GM10847 (cell line): ENCODE data around the gene ADRM1.

Experiments used
- POLR2A ChIP-seq: IDR thresholded peaks from 2 replicates; pipeline ENCODE4 v1.6.1; 2011; ENCODE audit not compliant: insufficient read length; ENCODE audit errors: extremely low read depth

ADRM1 gene

DNA sequence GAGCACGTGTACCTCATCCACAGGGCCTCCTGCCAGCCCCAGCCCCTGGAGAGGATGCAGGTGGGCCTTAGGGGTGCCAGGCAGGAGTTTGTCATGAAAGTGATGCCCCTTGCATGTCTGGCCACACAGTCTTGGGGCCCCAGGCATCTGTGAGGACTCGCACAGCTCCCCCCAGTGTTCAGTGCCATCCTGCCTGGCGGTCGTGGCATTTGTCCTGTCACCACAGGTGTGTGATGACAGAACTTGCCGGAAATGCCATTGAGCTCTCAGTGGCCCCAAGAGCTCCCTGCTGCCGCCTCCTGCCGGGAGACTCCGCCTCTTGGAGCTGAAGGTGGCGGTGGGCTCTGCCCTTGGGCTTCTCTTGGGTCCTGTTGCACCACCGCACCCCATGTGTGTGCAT, 30.6 kb upstream of the ADRM1 start:
- no peak for TF ChIP-seq POLR2A

GRCh38 chr20:62273416-62273815, 29.4 kb upstream of the ADRM1 start:
- no peak for TF ChIP-seq POLR2A

DNA sequence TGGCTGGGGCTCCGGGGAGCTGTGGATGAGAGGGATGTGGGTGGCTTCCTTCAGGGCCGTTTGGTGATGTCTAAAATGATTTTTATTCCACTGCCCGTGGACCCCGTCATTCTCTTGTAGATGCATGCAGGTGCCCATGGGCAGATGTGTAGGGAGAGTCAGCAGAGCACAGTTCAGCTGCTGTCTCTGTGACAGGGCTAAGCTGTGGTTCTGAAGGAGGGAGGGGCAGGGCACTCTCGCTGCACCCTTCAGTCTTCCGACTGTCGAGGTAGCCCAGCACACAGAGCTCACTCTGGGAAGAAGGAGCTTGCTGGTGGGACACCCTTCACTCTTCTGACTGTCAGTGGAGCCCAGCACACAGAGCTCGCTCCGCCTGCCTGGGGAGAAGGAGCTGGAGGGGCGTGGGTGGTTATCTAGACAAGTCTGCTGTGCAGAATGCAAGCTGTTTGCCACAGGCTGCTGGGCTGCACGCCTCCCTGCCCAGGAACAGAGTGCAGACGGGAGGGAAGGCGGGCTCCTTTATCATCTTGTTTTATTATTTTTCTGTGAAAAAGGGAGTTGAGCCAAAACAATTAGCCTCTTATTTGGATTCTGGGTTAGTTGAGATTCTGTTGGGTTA, 28.4 kb upstream of the ADRM1 start:
- TF ChIP-seq POLR2A: no peak

DNA sequence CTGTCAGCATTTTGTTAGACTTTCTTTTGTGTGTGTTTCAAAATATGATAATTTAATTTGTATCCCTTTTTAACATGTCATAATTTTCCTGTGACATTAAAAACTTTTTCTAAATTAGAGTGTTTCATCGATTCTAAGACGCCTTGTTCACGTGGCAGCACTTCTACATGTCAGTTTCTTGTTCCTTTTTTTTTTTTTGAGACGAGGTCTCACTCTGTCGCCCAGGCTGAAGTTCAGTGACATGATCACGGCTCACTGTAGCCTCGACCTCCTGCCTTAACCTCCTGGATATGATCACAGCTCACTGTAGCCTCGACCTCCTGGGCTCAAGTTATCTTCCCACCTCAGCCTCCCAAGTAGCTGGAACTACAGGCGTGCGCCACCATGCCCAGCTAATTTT, 27.6 kb upstream of the ADRM1 start:
- TF ChIP-seq POLR2A: no peak

DNA sequence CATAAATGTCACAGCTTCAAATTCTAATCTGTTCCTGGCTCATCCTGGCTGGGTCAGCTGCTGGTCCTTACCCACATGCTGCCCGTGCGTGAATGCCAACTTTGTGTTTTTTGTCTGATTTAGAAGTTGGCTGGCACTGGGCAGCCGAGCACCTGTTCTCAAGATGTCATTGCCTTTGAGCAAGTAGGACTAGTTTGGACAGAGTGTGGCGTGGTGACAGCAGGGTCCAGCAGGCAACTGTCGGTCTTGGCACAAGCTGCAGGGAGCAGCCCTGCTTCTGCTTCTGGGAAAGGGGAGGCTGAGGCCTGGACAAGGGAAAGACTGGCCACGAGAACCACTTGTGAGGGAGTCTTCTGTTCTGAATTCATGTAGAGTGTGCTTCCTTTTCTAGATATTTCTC, 26.4 kb upstream of the ADRM1 start:
- no peak for TF ChIP-seq POLR2A

GRCh38 chr20:62277253-62277652, 25.5 kb upstream of the ADRM1 start:
- no peak for TF ChIP-seq POLR2A

DNA sequence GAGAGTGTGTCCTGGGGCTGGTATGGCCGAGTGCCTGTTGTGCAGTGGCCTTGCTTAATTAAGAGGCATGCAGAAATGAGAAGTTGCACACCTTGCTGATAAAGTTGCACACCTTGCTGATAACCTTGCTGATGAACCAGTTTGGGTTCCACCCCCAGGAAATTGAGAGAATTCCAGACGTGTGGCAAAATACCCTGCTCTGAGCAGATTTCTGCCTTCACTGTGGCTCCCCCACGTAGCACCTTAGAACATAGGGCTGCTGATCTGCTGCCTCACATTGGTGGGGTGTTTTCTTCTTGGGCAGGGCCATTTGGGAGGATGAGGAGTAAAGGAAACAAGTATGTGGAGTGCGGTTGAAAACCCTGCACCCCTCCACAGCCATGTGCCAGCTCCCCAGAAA, 22.5 kb upstream of the ADRM1 start:
- TF ChIP-seq POLR2A: no peak

- TF ChIP-seq POLR2A: no peak
Observed at GRCh38 chr20:62281161-62281933, 21.4 kb upstream of the ADRM1 start.

DNA sequence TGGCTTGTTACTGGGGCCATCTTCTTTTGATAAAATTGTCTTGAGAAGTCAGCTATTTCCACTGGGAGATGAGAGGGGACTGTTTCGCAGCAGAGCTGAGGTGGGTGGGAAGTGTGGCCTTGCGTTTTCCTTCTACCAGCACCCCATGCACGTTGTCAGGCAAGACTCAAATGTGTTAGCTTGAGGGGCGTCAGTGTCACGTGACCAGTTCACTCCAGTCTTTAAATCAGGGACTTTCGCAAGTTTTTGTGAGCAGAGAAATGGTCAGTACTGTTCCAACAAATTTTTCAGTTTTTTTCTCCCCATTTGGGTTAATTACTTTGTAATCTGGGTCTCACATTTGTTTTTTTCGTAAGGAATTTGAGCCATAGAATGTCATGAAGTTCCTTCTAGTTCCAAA, 20.7 kb upstream of the ADRM1 start:
- no peak for TF ChIP-seq POLR2A

DNA sequence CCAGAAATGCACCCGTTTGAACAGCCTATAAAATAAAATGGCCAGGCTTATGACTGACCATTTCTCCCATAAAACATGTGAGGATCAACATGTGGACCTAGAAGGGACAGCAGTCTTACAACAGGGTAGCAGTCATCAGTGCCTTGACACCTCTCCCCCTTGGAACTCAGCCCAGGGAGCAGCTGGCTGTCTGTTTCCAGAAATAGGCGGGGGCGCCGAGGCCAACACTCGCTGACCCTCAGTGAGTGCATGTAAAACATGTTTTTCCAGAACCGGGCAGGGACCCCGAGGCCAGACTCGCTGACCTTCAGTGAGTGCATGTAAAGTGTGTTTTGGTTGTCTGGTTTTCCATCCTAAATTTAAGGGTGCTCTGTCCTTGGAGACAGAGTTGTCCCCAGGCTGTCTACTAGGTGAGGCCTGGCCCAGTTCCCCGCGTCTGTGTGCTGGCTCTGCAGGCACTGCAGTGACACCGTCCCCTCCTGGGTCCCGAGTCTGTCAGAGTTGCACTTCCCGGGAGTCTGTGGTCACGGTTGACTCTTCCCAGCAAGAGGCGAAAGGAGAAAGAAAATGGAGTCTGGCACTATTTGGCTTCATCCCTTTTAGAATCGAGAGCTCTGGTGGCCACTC, 19.8 kb upstream of the ADRM1 start:
- no peak for TF ChIP-seq POLR2A

GRCh38 chr20:62284448-62284847, 18.3 kb upstream of the ADRM1 start:
- no peak for TF ChIP-seq POLR2A

GRCh38 chr20:62285151-62285550, 17.6 kb upstream of the ADRM1 start:
- no peak for TF ChIP-seq POLR2A

DNA sequence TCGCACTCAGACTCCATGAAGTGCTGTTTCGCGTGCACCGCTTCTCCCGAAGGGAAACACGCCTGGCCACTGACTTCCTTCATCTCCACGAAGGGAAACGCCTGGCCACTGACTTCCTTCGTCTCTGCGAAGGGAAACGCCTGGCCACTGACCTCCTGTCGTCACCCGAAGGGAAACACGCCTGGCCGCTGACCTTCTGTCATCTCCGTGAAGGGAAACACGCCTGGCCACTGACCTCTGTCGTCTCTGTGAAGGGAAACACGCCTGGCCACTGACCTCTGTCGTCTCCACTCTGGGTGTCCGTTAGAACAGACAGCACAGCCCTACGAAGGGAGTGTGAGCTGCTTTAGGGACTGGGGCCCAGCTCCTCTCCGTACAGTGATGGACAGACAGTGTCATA, 17.1 kb upstream of the ADRM1 start:
- TF ChIP-seq POLR2A: no peak

GRCh38 chr20:62286493-62287064, 16.2 kb upstream of the ADRM1 start:
- no peak for TF ChIP-seq POLR2A

- no peak for TF ChIP-seq POLR2A
Observed at GRCh38 chr20:62287129-62287528, 15.7 kb upstream of the ADRM1 start.

GRCh38 chr20:62287759-62288534, 14.8 kb upstream of the ADRM1 start:
- no peak for TF ChIP-seq POLR2A

DNA sequence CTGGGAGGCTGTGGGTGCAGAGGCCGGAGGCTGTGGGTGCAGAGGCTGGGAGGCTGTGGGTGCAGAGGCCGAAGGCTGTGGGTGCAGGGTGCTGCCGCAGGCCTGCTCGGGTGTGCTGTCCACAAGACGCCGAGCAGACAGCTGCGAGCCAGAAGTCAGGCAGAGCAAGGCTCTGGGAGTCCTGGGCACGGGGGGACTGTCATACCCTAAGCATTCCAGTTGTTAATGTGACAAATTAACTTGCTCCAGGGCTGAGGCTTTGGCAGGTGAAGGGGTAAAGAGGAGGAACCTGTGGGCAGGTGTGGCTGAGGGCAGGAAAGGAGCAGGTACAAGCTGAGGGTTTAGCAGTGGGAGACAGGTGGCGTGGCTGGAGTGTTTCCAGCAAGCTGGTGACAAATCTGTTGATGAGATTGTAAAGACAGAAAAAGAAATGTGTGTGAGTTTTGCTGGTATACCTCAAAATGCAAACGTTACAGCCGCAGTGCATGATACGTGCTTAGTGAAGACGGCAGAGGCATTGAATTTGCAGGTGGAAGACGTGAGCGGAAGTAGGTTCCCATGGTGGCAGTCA, 14.2 kb upstream of the ADRM1 start:
- TF ChIP-seq POLR2A: no peak
